HepG2 (cell line): ENCODE measurements around the gene LEAP2. TPM values are rescaled to one million over a fixed set of nuclear protein-coding genes. Genes with fewer than 3 reads are reported as not detected.

Source experiments
- ARID5B ChIP-seq: IDR thresholded peaks from 2 replicates; pipeline ENCODE4 v1.4.0; 2020; ENCODE audit warnings: mild to moderate bottlenecking, missing genetic modification reagents
- ATF5 ChIP-seq: sonication (generic); formaldehyde crosslinking; IDR thresholded peaks from 2 replicates; pipeline ENCODE4 v1.4.0; 2020; ENCODE audit warnings: mild to moderate bottlenecking, low read depth, missing genetic modification reagents
- HES4 ChIP-seq: sonication (generic); formaldehyde crosslinking; IDR thresholded peaks from 2 replicates; pipeline ENCODE4 v1.9.0; 2021; ENCODE audit warnings: mild to moderate bottlenecking, missing genetic modification reagents, borderline replicate concordance
- HNF4A ChIP-seq: sonication (generic); formaldehyde crosslinking; IDR thresholded peaks from 2 replicates; pipeline ENCODE4 v1.4.0; 2020; ENCODE audit warnings: missing genetic modification reagents
- IKZF5 ChIP-seq: IDR thresholded peaks from 2 replicates; pipeline ENCODE4 v1.6.1; 2018; ENCODE audit warnings: missing genetic modification reagents, mild to moderate bottlenecking, missing compliant biosample characterization
- KMT2A ChIP-seq: sonication (generic); formaldehyde crosslinking; IDR thresholded peaks from 2 replicates; pipeline ENCODE4 v1.4.0; 2020; ENCODE audit warnings: missing genetic modification reagents
- MIXL1 ChIP-seq: IDR thresholded peaks from 2 replicates; pipeline ENCODE4 v1.6.1; 2016
- NCOR1 ChIP-seq: fragments of 200-600 bp; sonication (generic); IDR thresholded peaks from 2 replicates; pipeline ENCODE4 v1.7.0; 2017; ENCODE audit warnings: antibody characterized with exemption, low read length, borderline replicate concordance
- YY1 ChIP-seq: IDR thresholded peaks from 2 replicates; pipeline ENCODE4 v1.6.1; 2011; ENCODE audit warnings: low read length, low read depth, moderate library complexity, mild to moderate bottlenecking; ENCODE audit not compliant: insufficient read depth, insufficient replicate concordance
- ZNF574 ChIP-seq: sonication (generic); formaldehyde crosslinking; IDR thresholded peaks from 2 replicates; pipeline ENCODE4 v1.4.0; 2020; ENCODE audit warnings: missing genetic modification reagents
- ZNF639 ChIP-seq: conservative IDR thresholded peaks from 2 replicates; pipeline ENCODE4 v1.6.1; 2018; ENCODE audit warnings: missing genetic modification reagents
- ZNF672 ChIP-seq: sonication (generic); formaldehyde crosslinking; IDR thresholded peaks from 2 replicates; pipeline ENCODE4 v1.8.1; 2022; ENCODE audit warnings: missing genetic modification reagents
- ZNF770 ChIP-seq: sonication (generic); formaldehyde crosslinking; IDR thresholded peaks from 2 replicates; pipeline ENCODE4 v1.5.0; 2020; ENCODE audit warnings: mild to moderate bottlenecking, missing genetic modification reagents
- polyA plus RNA-seq, 8 experiments: library from polyadenylated mRNA; depleted of rRNA in 3 of 8; stranded (reverse) in 7 of 8; unstranded in 1 of 8; fragments of >200 nt; fragmentation: Illumina TruSeq in 4 of 8; extraction: Trizol in 4 of 8; gene quantifications; 2 replicates each; pipeline versions ENCODE4 v1.2.1 to v1.2.3, GENCODE V29; 2011 to 2016; ENCODE audit warnings: low read depth in 4 of 8, missing spikeins in 1 of 8, mixed read lengths in 1 of 8; ENCODE audit not compliant: insufficient read depth in 1 of 8
- total RNA-seq, 5 experiments: library from RNA; depleted of rRNA; stranded (reverse); fragments of >200 nt; fragmentation: Illumina TruSeq; extraction: Trizol; gene quantifications; 2 replicates each; pipeline ENCODE4 v1.2.3, GENCODE V29; 2016; ENCODE audit warnings: low read depth in 1 of 5

The LEAP2 gene
- total and polyA plus RNA-seq, 2 of the 13 experiments (the other 11 are each of a cell fraction or from before 2014, with no cell fraction given): 23.9 to 51.9 TPM

GRCh38 chr5:132854301-132854700, 19.2 kb upstream of the LEAP2 start (continued):
- TF ChIP-seq ARID5B: 0 out of 2 replicates have a peak, but pooled peaks have one; percentile 11
- no peak for TF ChIP-seq NCOR1
- TF ChIP-seq MIXL1 (CRISPR knock-in tag): peak; percentile 40; the same call in 1 of the 2 replicates
- TF ChIP-seq ZNF672: no peak
- no peak for TF ChIP-seq YY1
- no peak for TF ChIP-seq ZNF574 (CRISPR knock-in tag)
- no peak for TF ChIP-seq IKZF5 (CRISPR knock-in tag)
- TF ChIP-seq HES4 (CRISPR knock-in tag): no peak
- no peak for TF ChIP-seq KMT2A
- TF ChIP-seq ATF5 (CRISPR knock-in tag): no peak
- TF ChIP-seq ZNF770 (CRISPR knock-in tag): no peak
- peak; percentile 33; the same call in 1 of the 2 replicates for TF ChIP-seq HNF4A
- no peak for TF ChIP-seq ZNF639 (CRISPR knock-in tag)
